OCI-LY7 (cell line): ENCODE results near the gene TNK1. TPM values are rescaled to one million over a fixed set of nuclear protein-coding genes. Genes with fewer than 3 reads are reported as not detected.

ENCODE experiments used
- BruUV-seq: library from RNA; stranded (reverse); fragments of 400-500 nt; replicated peaks from 2 replicates; lab custom pipeline; 2021; lab: Mats Ljungman, UMichigan
- CTCF ChIA-PET: fragments of 300-600 bp; sonication (Branson Sonifier 250); formaldehyde crosslinking; loops from one replicate; lab custom pipeline; 2022; ENCODE audit warnings: antibody characterized with exemption; ENCODE audit not compliant: unreplicated experiment; lab: Charles Lee
- POLR2A ChIA-PET: fragments of 300-600 bp; sonication (Branson Sonifier 250); formaldehyde crosslinking; loops from one replicate; lab custom pipeline; 2022; ENCODE audit warnings: antibody characterized with exemption; lab: Charles Lee
- DNase-seq: peaks from one replicate; pipeline ENCODE4 v3.0.0-alpha.2; 2015; ENCODE audit warnings: low spot score
- H2AFZ ChIP-seq: fragments of 200-600 bp; sonication (generic), shearing (Covaris generic); 2 replicates; pipeline ENCODE4 v1.6.1; 2014; ENCODE audit warnings: mild to moderate bottlenecking, antibody characterized with exemption, low read length, moderate library complexity
- H3K27ac ChIP-seq: fragments of 200-600 bp; sonication (generic); 2 replicates; pipeline ENCODE4 v1.5.1; 2014; ENCODE audit warnings: mixed run types, low read depth, mild to moderate bottlenecking, moderate library complexity, low read length, inconsistent platforms; ENCODE audit not compliant: poor library complexity, severe bottlenecking
- H3K36me3 ChIP-seq: fragments of 200-600 bp; sonication (generic); 2 replicates; pipeline ENCODE4 v1.6.1; 2014; ENCODE audit warnings: mild to moderate bottlenecking, antibody characterized with exemption, low read length, moderate library complexity, mixed read lengths; ENCODE audit not compliant: insufficient read depth
- H3K4me1 ChIP-seq: fragments of 200-600 bp; sonication (generic); 2 replicates; pipeline ENCODE4 v1.5.1; 2014; ENCODE audit warnings: mild to moderate bottlenecking, low read length; ENCODE audit not compliant: insufficient read depth, poor library complexity, severe bottlenecking
- H3K4me2 ChIP-seq: fragments of 200-600 bp; sonication (generic); 2 replicates; pipeline ENCODE4 v1.6.1; 2014; ENCODE audit warnings: mild to moderate bottlenecking, low read length
- H3K4me3 ChIP-seq: fragments of 200-600 bp; sonication (generic); 2 replicates; pipeline ENCODE4 v1.5.1; 2014; ENCODE audit warnings: mild to moderate bottlenecking, low read depth, low read length; ENCODE audit not compliant: poor library complexity, severe bottlenecking
- H3K79me2 ChIP-seq: fragments of 200-600 bp; sonication (generic); 2 replicates; pipeline ENCODE4 v1.6.1; 2016; ENCODE audit warnings: low read depth, mild to moderate bottlenecking, low read length, moderate library complexity, mixed read lengths; ENCODE audit not compliant: insufficient read depth
- H3K9me2 ChIP-seq: fragments of 200-600 bp; sonication (generic); 2 replicates; pipeline ENCODE4 v1.6.1; 2016; ENCODE audit warnings: mild to moderate bottlenecking, low read length, mixed read lengths; ENCODE audit not compliant: insufficient read depth
- H3K9me3 ChIP-seq: fragments of 200-600 bp; sonication (generic); 2 replicates; pipeline ENCODE4 v1.6.1; 2014; ENCODE audit warnings: mild to moderate bottlenecking, mixed run types, low read length, mixed read lengths
- H4K20me1 ChIP-seq: fragments of 200-600 bp; sonication (generic); 2 replicates; pipeline ENCODE4 v1.6.1; 2014; ENCODE audit warnings: mild to moderate bottlenecking, antibody characterized with exemption, low read length, moderate library complexity, mixed read lengths; ENCODE audit not compliant: insufficient read depth
- EZH2phosphoT487 ChIP-seq: fragments of 200-600 bp; sonication (generic); IDR thresholded peaks from 2 replicates; pipeline ENCODE4 v1.6.1; 2018; ENCODE audit warnings: low read depth, borderline replicate concordance, mild to moderate bottlenecking, mixed run types, antibody characterized with exemption, low read length, moderate library complexity, mixed read lengths
- intact Hi-C: fragments of 100-400 bp; cut with micrococcal nuclease; formaldehyde crosslinking; loops from one replicate; pipeline ENCODE4 v1.10.0; 2022; ENCODE audit not compliant: unreplicated experiment
- total RNA-seq, 2 experiments: library from RNA; depleted of rRNA in 1 of 2; stranded (reverse); fragments of >200 nt in 1 of 2; shearing (Covaris generic) in 1 of 2; gene quantifications; 2 replicates each; pipeline ENCODE4 v1.2.3, GENCODE V29; 2014 to 2022
- TF ChIP-seq, protein P1 (sequence below): fragments of 200-600 bp; sonication (generic); conservative IDR thresholded peaks from 2 replicates; pipeline ENCODE4 v1.5.1; 2014; ENCODE audit warnings: mild to moderate bottlenecking, antibody characterized with exemption, low read length, moderate library complexity, mixed read lengths

The TNK1 gene
- total RNA-seq, 2 experiments from 2014 or later = 5.0 to 6.4 TPM

DNA sequence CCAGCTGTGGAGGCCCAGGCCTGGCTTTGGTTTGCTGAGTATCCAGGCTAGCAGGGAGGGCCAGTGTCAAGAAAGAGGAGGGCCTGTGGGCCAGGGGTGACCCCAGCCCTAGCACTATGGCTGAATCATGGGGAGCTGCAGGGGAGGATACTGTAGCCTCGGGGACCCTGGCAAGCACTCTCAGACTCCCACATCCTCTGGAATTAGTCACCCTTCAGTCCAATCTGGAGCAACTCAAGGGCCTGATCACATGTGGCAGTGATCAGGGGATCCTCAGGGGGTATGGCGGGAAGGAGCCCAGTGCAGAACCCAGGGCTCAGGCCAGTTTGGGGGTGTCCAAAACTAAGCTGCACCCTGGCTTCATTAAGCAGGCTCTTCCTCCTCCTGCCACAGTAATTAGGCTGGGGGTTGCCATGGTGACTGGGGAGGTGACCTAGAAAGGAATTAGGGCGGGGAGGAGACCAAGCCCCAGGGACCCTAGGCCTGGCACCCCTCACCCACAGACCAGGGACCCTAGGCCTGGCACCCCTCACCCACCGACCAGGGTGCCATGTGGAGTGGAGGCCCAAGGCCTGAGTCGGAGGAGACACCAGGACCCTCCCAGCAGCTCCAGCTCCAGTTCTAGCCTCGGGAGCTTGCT, 32.6 kb downstream of the TNK1 start:
- H3K27ac ChIP-seq = no peak overlapping the region

DNA sequence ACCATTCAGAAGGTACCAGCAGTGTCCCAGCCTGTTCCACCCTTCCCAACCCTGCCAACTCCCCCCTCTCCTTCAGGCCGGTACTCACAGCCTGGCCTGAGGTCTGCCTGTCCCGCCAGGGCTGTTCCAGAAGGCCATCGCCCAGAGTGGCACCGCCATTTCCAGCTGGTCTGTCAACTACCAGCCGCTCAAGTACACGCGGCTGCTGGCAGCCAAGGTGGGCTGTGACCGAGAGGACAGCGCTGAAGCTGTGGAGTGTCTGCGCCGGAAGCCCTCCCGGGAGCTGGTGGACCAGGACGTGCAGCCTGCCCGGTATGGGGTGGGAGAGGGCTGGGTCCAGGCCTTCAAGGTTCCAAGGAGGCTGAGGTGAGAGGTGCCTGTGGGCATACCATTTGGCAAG, 33.9 kb downstream of the TNK1 start:
- no peak overlapping the region for H3K4me3 ChIP-seq
- H3K9me2 ChIP-seq = no peaks in the 10 kb centered on the region
- H3K9me3 ChIP-seq = no peaks in the 10 kb centered on the region
- no TSS peak for BruUV-seq
- H4K20me1 ChIP-seq = no peaks in the 10 kb centered on the region
- H3K27ac ChIP-seq = no peak overlapping the region
- ChIA-PET POLR2A (no interaction called here), CTCF (interaction anchor here (0.9 kb wide), 1 partner anchor 11 kb away, joined by 3 read pairs; the partner anchor contains the start of gene TMEM256)
- no peak overlapping the region for H3K4me2 ChIP-seq
- no peak for DNase-seq
- no peak overlapping the region for H2AFZ ChIP-seq
- intact Hi-C loops = no loop called here
- TF ChIP-seq, protein P1, sequence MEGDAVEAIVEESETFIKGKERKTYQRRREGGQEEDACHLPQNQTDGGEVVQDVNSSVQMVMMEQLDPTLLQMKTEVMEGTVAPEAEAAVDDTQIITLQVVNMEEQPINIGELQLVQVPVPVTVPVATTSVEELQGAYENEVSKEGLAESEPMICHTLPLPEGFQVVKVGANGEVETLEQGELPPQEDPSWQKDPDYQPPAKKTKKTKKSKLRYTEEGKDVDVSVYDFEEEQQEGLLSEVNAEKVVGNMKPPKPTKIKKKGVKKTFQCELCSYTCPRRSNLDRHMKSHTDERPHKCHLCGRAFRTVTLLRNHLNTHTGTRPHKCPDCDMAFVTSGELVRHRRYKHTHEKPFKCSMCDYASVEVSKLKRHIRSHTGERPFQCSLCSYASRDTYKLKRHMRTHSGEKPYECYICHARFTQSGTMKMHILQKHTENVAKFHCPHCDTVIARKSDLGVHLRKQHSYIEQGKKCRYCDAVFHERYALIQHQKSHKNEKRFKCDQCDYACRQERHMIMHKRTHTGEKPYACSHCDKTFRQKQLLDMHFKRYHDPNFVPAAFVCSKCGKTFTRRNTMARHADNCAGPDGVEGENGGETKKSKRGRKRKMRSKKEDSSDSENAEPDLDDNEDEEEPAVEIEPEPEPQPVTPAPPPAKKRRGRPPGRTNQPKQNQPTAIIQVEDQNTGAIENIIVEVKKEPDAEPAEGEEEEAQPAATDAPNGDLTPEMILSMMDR = no peak
- TF ChIP-seq EZH2phosphoT487 = no peak
- H3K4me1 ChIP-seq = no peaks in the 10 kb centered on the region
- H3K79me2 ChIP-seq = no peaks in the 10 kb centered on the region
- H3K36me3 ChIP-seq = no peaks in the 10 kb centered on the region

More for the DNA sequence above, 32.6 kb downstream of the TNK1 start:
- intact Hi-C loops = no loop called here
- no peaks in the 10 kb centered on the region for H3K9me3 ChIP-seq
- no TSS peak for BruUV-seq
- CTCF ChIA-PET = no interaction called here
- no peaks in the 10 kb centered on the region for H3K79me2 ChIP-seq
- no peaks in the 10 kb centered on the region for H3K9me2 ChIP-seq
- H3K4me1 ChIP-seq = no peaks in the 10 kb centered on the region
- no peak overlapping the region for H3K4me3 ChIP-seq
- POLR2A ChIA-PET = no interaction called here
- H4K20me1 ChIP-seq = no peaks in the 10 kb centered on the region
- TF ChIP-seq EZH2phosphoT487 = no peak
- TF ChIP-seq, protein P1 = no peak
- no peak overlapping the region for H3K4me2 ChIP-seq
- H3K36me3 ChIP-seq = no peaks in the 10 kb centered on the region
- no peak overlapping the region for H2AFZ ChIP-seq
- DNase-seq = no peak

DNA sequence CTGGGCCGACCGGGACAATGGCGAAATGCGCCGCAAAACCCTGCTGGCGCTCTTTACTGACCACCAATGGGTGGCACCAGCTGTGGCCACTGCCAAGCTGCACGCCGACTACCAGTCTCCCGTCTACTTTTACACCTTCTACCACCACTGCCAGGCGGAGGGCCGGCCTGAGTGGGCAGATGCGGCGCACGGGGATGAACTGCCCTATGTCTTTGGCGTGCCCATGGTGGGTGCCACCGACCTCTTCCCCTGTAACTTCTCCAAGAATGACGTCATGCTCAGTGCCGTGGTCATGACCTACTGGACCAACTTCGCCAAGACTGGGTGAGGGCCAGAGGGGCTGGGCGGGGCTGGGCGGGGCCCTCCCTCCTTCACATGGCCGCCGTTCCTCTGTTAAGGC, 34.9 kb downstream of the TNK1 start:
- Histone ChIP-seq H3K36me3 (no peaks in the 10 kb centered on the region), H3K9me3 (no peaks in the 10 kb centered on the region), H3K4me3 (no peak overlapping the region), H3K27ac (no peak overlapping the region), H3K4me1 (no peaks in the 10 kb centered on the region), H3K4me2 (no peak overlapping the region), H2AFZ (no peak overlapping the region), H3K79me2 (no peaks in the 10 kb centered on the region), H4K20me1 (no peaks in the 10 kb centered on the region), H3K9me2 (no peaks in the 10 kb centered on the region)
- BruUV-seq = no TSS peak
- TF ChIP-seq EZH2phosphoT487 = no peak
- TF ChIP-seq, protein P1 = no peak
- POLR2A ChIA-PET = interaction anchor here (0.6 kb wide), 2 partner anchors 61 to 112 kb away, joined by 3 to 6 read pairs; partner anchors contain the start of gene TMEM95
- no peak for DNase-seq
- CTCF ChIA-PET = no interaction called here
- intact Hi-C loops = no loop called here
